ENCODE measurements around the gene ZNF428. TPM values are rescaled to one million over a fixed set of nuclear protein-coding genes. Genes with fewer than 3 reads are reported as not detected.

Gene ZNF428
- total RNA-seq, 2 donors from 2014 or later, result 24.1 to 37.8 TPM

DNA sequence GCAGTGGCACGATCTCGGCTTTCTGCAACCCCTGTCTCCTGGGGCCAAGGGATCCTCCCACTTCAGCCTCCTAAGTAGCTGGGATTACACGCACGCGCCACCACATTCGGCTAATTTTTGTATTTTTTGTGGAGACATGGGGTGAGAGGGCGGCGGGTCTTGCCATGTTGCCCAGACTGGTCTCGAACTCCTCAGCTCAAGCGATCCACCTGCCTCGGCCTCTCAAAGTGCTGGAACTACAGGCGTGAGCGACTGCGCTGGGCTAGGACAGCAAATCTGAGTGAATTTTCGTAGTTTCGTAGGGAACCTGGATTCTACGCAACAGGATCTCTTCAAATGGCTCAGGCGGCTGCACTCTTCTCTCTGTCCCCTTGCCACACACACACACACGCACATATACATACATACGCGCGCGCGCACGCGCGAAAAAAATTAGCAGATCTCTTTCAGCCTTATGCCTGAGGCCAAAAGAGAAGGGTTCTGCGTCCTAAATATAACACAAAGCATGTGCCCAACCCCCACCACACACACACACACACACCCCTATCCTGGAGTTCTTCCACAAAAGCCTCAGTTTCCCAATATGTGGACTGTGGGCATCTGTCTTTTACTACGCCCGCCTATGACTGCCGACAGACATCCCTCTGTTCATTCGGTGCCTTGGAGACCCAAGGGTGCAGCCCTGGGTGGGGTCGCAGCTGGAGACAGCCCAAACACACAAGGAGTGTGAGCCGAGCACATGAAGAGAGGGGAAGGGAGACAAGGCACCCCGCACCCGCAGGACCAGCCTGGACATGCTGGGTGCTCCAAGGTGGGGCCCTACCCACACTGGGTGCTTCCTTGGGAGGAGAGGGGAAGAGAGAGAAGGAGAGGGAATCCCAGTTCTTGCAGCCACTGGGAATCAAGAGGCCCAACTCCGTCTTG lies 43.2 kb downstream of the ZNF428 start:
- peaks cover 15 to 17% of the 10 kb centered on the region in 2 donors for H3K4me1 ChIP-seq (ENCODE audit: control insufficient read depth in 1 of 2, low read depth in 2 of 2)
- H3K27me3 ChIP-seq (replicated peaks; ENCODE audit: insufficient read depth), result no peaks in the 10 kb centered on the region
- ATAC-seq (ENCODE audit: insufficient number of reproducible peaks, low FRiP score, low read depth), result no peak
- no peaks in the 10 kb centered on the region for H3K36me3 ChIP-seq
- no peak for DNase-seq (ENCODE audit: low spot score)
- TF ChIP-seq CTCF (IDR thresholded peaks at IDR 0.05), result no peak
- H3K4me3 ChIP-seq, result peak overlapping the region; percentile 98
- H3K9me3 ChIP-seq, result no peaks in the 10 kb centered on the region
- peak overlapping the region; percentile 53 to 58 for H3K27ac ChIP-seq

- H3K9me3 ChIP-seq, result no peaks in the 10 kb centered on the region
- no peaks in the 10 kb centered on the region for H3K36me3 ChIP-seq
- H3K4me3 ChIP-seq, result peak within 1 kb of the TSS; percentile 98
- ATAC-seq (ENCODE audit: insufficient number of reproducible peaks, low FRiP score, low read depth), result peak; percentile 94
- DNase-seq (ENCODE audit: low spot score), result peak; percentile 97
- TF ChIP-seq CTCF (IDR thresholded peaks at IDR 0.05), result no peak
- H3K27me3 ChIP-seq (replicated peaks; ENCODE audit: insufficient read depth), result no peaks in the 10 kb centered on the region
- H3K4me1 ChIP-seq (ENCODE audit: control insufficient read depth in 1 of 2, low read depth in 2 of 2), result peaks cover 10 to 13% of the 10 kb centered on the region in 2 donors
- H3K27ac ChIP-seq, result peak within 1 kb of the TSS; percentile 78 to 89
These were observed 44.1 kb downstream of the ZNF428 start, which contains the start of the genes PINLYP and XRCC1 for GRCh38 chr19:43575156-43575950. Gene PINLYP (plus strand): TSS chr19:43575801. CDS start chr19:43577192, 1,391 bp downstream. Gene XRCC1 (minus strand): TSS chr19:43575527. CDS start chr19:43575458, 69 bp downstream.

GRCh38 chr19:43574424-43575155 lies 44.8 kb downstream of the ZNF428 start:
- Histone ChIP-seq H3K27me3 (replicated peaks; ENCODE audit: insufficient read depth) (no peaks in the 10 kb centered on the region), H3K4me1 (ENCODE audit: control insufficient read depth in 1 of 2, low read depth in 2 of 2) (peaks cover 13 to 14% of the 10 kb centered on the region in 2 donors), H3K27ac (peak overlapping the region; percentile 78 to 89), H3K9me3 (no peaks in the 10 kb centered on the region), H3K36me3 (no peaks in the 10 kb centered on the region), H3K4me3 (peak overlapping the region; percentile 98)
- DNase-seq (ENCODE audit: low spot score), result no peak
- TF ChIP-seq CTCF (IDR thresholded peaks at IDR 0.05), result no peak
- no peak for ATAC-seq (ENCODE audit: insufficient number of reproducible peaks, low FRiP score, low read depth)

GRCh38 chr19:43572171-43572588 lies 47.2 kb downstream of the ZNF428 start:
- Histone ChIP-seq H3K27me3 (replicated peaks; ENCODE audit: insufficient read depth) (no peaks in the 10 kb centered on the region), H3K4me1 (ENCODE audit: control insufficient read depth in 1 of 2, low read depth in 2 of 2) (peaks cover 13 to 14% of the 10 kb centered on the region in 2 donors), H3K36me3 (no peaks in the 10 kb centered on the region), H3K27ac (no peak overlapping the region), H3K9me3 (no peaks in the 10 kb centered on the region), H3K4me3 (no peak overlapping the region)
- no peak for TF ChIP-seq CTCF (IDR thresholded peaks at IDR 0.05)
- ATAC-seq (ENCODE audit: insufficient number of reproducible peaks, low FRiP score, low read depth), result no peak
- no peak for DNase-seq (ENCODE audit: low spot score)

Measured in thoracic aorta (tissue), 2 donors.